KMS-11 (cell line): ENCODE measurements around the gene IFIT1B.

Source experiments
- H2AFZ ChIP-seq: fragments of 200-600 bp; sonication (generic); 2 replicates; pipeline ENCODE4 v1.6.1; 2016; ENCODE audit warnings: antibody characterized with exemption, mixed run types, low read depth
- H3K27ac ChIP-seq: fragments of 200-600 bp; sonication (generic); 2 replicates; pipeline ENCODE4 v1.6.1; 2016; ENCODE audit warnings: mild to moderate bottlenecking, mixed run types
- H3K27me3 ChIP-seq: fragments of 200-600 bp; sonication (generic); 2 replicates; pipeline ENCODE4 v1.6.1; 2017; ENCODE audit warnings: mild to moderate bottlenecking, low read depth, mixed run types, moderate library complexity; ENCODE audit not compliant: insufficient read depth
- H3K36me3 ChIP-seq: fragments of 200-600 bp; sonication (generic); 2 replicates; pipeline ENCODE4 v1.6.1; 2017; ENCODE audit warnings: mild to moderate bottlenecking, mixed run types; ENCODE audit not compliant: insufficient read depth
- H3K4me1 ChIP-seq: fragments of 200-600 bp; sonication (generic); 2 replicates; pipeline ENCODE4 v1.6.1; 2016; ENCODE audit warnings: mild to moderate bottlenecking, low read depth, mixed run types; ENCODE audit not compliant: poor library complexity, severe bottlenecking
- H3K4me2 ChIP-seq: fragments of 200-600 bp; sonication (generic); 2 replicates; pipeline ENCODE4 v1.7.0; 2016; ENCODE audit warnings: mild to moderate bottlenecking, mixed run types
- H3K4me3 ChIP-seq: fragments of 200-600 bp; sonication (generic); IDR thresholded peaks from 2 replicates; pipeline ENCODE4 v1.6.1; 2017; ENCODE audit warnings: low read depth, low read length, mixed read lengths; ENCODE audit not compliant: insufficient read depth
- H3K79me2 ChIP-seq: fragments of 200-600 bp; sonication (generic); 2 replicates; pipeline ENCODE4 v1.6.1; 2016; ENCODE audit warnings: low read depth, mixed run types; ENCODE audit not compliant: insufficient read depth
- H3K9ac ChIP-seq: fragments of 200-600 bp; sonication (generic); 2 replicates; pipeline ENCODE4 v1.6.1; 2016; ENCODE audit warnings: mild to moderate bottlenecking, mixed run types
- H4K20me1 ChIP-seq: fragments of 200-600 bp; sonication (generic); 2 replicates; pipeline ENCODE4 v1.6.1; 2016; ENCODE audit warnings: mild to moderate bottlenecking, mixed run types; ENCODE audit not compliant: insufficient read depth
- TF ChIP-seq, protein P1 (sequence below): fragments of 200-600 bp; sonication (generic); conservative IDR thresholded peaks from 2 replicates; pipeline ENCODE4 v1.6.1; 2017; ENCODE audit warnings: low read depth, mild to moderate bottlenecking, antibody characterized with exemption, low read length, moderate library complexity, mixed read lengths

Gene IFIT1B

DNA sequence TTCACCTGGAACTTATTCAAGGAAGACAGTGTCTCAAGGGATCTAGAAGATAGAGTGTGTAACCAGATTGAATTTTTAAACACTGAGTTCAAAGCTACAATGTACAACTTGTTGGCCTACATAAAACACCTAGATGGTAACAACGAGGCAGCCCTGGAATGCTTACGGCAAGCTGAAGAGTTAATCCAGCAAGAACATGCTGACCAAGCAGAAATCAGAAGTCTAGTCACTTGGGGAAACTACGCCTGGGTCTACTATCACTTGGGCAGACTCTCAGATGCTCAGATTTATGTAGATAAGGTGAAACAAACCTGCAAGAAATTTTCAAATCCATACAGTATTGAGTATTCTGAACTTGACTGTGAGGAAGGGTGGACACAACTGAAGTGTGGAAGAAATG, 39.1 kb upstream of the IFIT1B start:
- Histone ChIP-seq H3K4me3 (no peak overlapping the region), H3K4me2 (no peak overlapping the region), H3K27me3 (no peaks in the 10 kb centered on the region), H4K20me1 (no peaks in the 10 kb centered on the region), H3K36me3 (no peaks in the 10 kb centered on the region), H3K9ac (no peak overlapping the region), H3K79me2 (no peaks in the 10 kb centered on the region), H3K4me1 (peaks cover 42% of the 10 kb centered on the region), H2AFZ (no peak overlapping the region), H3K27ac (no peak overlapping the region)
- TF ChIP-seq, protein P1, sequence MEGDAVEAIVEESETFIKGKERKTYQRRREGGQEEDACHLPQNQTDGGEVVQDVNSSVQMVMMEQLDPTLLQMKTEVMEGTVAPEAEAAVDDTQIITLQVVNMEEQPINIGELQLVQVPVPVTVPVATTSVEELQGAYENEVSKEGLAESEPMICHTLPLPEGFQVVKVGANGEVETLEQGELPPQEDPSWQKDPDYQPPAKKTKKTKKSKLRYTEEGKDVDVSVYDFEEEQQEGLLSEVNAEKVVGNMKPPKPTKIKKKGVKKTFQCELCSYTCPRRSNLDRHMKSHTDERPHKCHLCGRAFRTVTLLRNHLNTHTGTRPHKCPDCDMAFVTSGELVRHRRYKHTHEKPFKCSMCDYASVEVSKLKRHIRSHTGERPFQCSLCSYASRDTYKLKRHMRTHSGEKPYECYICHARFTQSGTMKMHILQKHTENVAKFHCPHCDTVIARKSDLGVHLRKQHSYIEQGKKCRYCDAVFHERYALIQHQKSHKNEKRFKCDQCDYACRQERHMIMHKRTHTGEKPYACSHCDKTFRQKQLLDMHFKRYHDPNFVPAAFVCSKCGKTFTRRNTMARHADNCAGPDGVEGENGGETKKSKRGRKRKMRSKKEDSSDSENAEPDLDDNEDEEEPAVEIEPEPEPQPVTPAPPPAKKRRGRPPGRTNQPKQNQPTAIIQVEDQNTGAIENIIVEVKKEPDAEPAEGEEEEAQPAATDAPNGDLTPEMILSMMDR = no peak

GRCh38 chr10:89339875-89340274, 38.0 kb upstream of the IFIT1B start:
- Histone ChIP-seq H3K9ac (no peak overlapping the region), H3K79me2 (no peaks in the 10 kb centered on the region), H3K36me3 (no peaks in the 10 kb centered on the region), H3K4me1 (peaks cover 32% of the 10 kb centered on the region), H3K4me3 (no peak overlapping the region), H3K4me2 (no peak overlapping the region), H3K27me3 (no peaks in the 10 kb centered on the region), H4K20me1 (no peaks in the 10 kb centered on the region), H2AFZ (no peak overlapping the region), H3K27ac (no peak overlapping the region)
- TF ChIP-seq, protein P1 = no peak

DNA sequence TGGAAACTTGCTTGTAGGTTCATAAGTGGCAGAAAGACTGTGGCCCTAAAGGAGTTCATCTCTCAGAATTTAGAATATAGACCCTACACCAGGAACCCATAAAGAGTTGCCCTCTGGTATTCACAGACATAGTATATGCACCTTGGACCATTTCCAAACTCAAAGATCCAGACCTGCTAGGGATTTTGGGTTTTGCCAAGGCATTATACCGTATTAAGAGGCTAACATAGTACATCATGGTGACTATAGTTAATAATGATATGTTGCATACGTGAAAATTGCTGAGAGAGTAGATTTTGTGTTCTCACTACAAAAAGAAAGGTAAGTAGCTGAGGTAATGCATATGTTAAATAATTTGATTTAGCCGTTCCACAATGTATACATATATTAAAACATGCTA, 36.2 kb upstream of the IFIT1B start:
- Histone ChIP-seq H3K27ac (no peak overlapping the region), H3K79me2 (no peaks in the 10 kb centered on the region), H3K4me1 (peaks cover 27% of the 10 kb centered on the region), H3K36me3 (no peaks in the 10 kb centered on the region), H2AFZ (no peak overlapping the region), H3K9ac (no peak overlapping the region), H3K4me2 (no peak overlapping the region), H3K4me3 (no peak overlapping the region), H4K20me1 (no peaks in the 10 kb centered on the region), H3K27me3 (no peaks in the 10 kb centered on the region)
- TF ChIP-seq, protein P1 = no peak

DNA sequence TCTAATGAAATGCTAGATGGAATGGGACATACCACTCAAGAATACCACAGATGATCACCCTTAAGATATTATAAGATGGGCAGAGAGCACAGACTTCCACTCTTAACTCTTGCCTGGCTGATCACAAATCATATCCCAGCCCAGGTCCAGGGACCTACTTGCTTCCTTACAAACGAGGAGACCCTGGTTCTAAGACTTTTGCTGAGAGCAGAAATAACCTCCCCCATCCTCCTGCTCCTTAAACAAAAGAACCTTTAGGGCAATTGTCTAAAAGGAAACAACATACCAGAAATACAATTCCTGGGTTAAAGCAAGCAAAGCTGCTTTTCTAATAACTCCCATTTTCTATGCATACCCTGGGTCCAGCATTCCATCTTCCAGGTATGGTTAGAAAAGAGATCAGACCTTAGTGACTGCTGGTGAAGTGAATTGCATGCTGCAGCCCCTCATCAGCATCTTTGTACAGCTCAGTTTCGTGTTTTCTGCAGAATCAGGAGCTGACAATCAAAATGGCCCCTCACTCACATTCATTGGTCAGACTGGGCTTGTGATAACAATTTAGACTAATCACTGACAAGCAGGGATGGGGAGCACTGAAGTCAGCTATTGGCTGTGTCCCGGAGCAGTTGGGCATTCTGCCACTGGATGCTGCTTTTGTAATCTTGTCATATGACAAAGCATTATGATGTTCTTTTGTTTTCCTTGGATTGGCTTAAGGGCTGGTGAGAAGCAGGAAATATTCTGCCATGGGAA, 35.5 kb upstream of the IFIT1B start:
- Histone ChIP-seq H3K36me3 (no peaks in the 10 kb centered on the region), H3K27me3 (no peaks in the 10 kb centered on the region), H3K4me3 (no peak overlapping the region), H3K79me2 (no peaks in the 10 kb centered on the region), H3K9ac (no peak overlapping the region), H3K27ac (no peak overlapping the region), H3K4me2 (no peak overlapping the region), H3K4me1 (peaks cover 27% of the 10 kb centered on the region), H4K20me1 (no peaks in the 10 kb centered on the region), H2AFZ (no peak overlapping the region)
- TF ChIP-seq, protein P1 = no peak
